Erythroblast (primary cell): Measurements from ENCODE around the gene ZNF366.

Experiments
- GATA1 ChIP-seq: IDR thresholded peaks from 2 replicates; pipeline ENCODE4 v1.6.1; 2011; ENCODE audit warnings: low read depth, mild to moderate bottlenecking, control low read depth, low read length, moderate library complexity
- POLR2A ChIP-seq: IDR thresholded peaks from 2 replicates; pipeline ENCODE4 v1.6.1; 2011; ENCODE audit warnings: mild to moderate bottlenecking, low read length

GRCh38 chr5:72552041-72552557, 44.9 kb upstream of the ZNF366 start:
- TF ChIP-seq POLR2A (no peak), GATA1 (no peak)
